GM23248 (cell line): ENCODE measurements around the gene ACTN1. TPM values are rescaled to one million over a fixed set of nuclear protein-coding genes. Genes with fewer than 3 reads are reported as not detected.

ENCODE experiments used
- DNase-seq: peaks from one replicate; pipeline ENCODE4 v3.0.0-alpha.2; 2015
- H2AFZ ChIP-seq: fragments of 200-600 bp; sonication (generic); 2 replicates; pipeline ENCODE4 v1.6.1; 2016; ENCODE audit warnings: antibody characterized with exemption
- H3F3A ChIP-seq: fragments of 200-600 bp; sonication (generic); 2 replicates; pipeline ENCODE4 v1.6.1; 2016; ENCODE audit warnings: mild to moderate bottlenecking, antibody characterized with exemption, mixed run types; ENCODE audit not compliant: insufficient read depth
- H3K27ac ChIP-seq: fragments of 200-600 bp; sonication (generic); 2 replicates; pipeline ENCODE4 v1.5.1; 2016; ENCODE audit warnings: mild to moderate bottlenecking
- H3K27me3 ChIP-seq: fragments of 200-600 bp; sonication (generic); replicated peaks from 2 replicates; pipeline ENCODE4 v1.6.1; 2016; ENCODE audit warnings: mild to moderate bottlenecking; ENCODE audit not compliant: insufficient read depth
- H3K36me3 ChIP-seq: fragments of 200-600 bp; sonication (generic); 2 replicates; pipeline ENCODE4 v1.6.1; 2016; ENCODE audit warnings: low read depth, mild to moderate bottlenecking
- H3K4me1 ChIP-seq: fragments of 200-600 bp; sonication (generic); 2 replicates; pipeline ENCODE4 v1.6.1; 2016; ENCODE audit warnings: mild to moderate bottlenecking; ENCODE audit not compliant: insufficient read depth
- H3K4me2 ChIP-seq: fragments of 200-600 bp; sonication (generic); one replicate; pipeline ENCODE4 v1.6.1; 2016; ENCODE audit warnings: mild to moderate bottlenecking; ENCODE audit not compliant: unreplicated experiment
- H3K4me3 ChIP-seq: fragments of 200-600 bp; sonication (generic); 2 replicates; pipeline ENCODE4 v1.5.1; 2016; ENCODE audit warnings: mild to moderate bottlenecking
- H3K79me2 ChIP-seq: fragments of 200-600 bp; sonication (generic); 2 replicates; pipeline ENCODE4 v1.6.1; 2016; ENCODE audit warnings: mild to moderate bottlenecking; ENCODE audit not compliant: insufficient read depth
- H3K9ac ChIP-seq: fragments of 200-600 bp; sonication (generic); 2 replicates; pipeline ENCODE4 v1.6.1; 2016; ENCODE audit warnings: mild to moderate bottlenecking
- H3K9me2 ChIP-seq: fragments of 200-600 bp; sonication (generic); 2 replicates; pipeline ENCODE4 v1.6.1; 2016; ENCODE audit warnings: mixed run types, mild to moderate bottlenecking, moderate library complexity; ENCODE audit not compliant: insufficient read depth
- H3K9me3 ChIP-seq: fragments of 200-600 bp; sonication (generic); one replicate; pipeline ENCODE4 v1.6.1; 2017; ENCODE audit warnings: low read depth
- H4K20me1 ChIP-seq: fragments of 200-600 bp; sonication (generic); 2 replicates; pipeline ENCODE4 v1.6.0; 2016; ENCODE audit not compliant: insufficient read depth
- EZH2 ChIP-seq: fragments of 200-600 bp; sonication (generic); IDR thresholded peaks from 2 replicates; pipeline ENCODE4 v1.6.1; 2018; ENCODE audit warnings: antibody characterized with exemption, mild to moderate bottlenecking; ENCODE audit not compliant: insufficient read depth, poor library complexity, severe bottlenecking
- EZH2phosphoT487 ChIP-seq: fragments of 200-600 bp; sonication (generic); IDR thresholded peaks from 2 replicates; pipeline ENCODE4 v1.6.1; 2018; ENCODE audit warnings: antibody characterized with exemption, moderate library complexity, mild to moderate bottlenecking, low read depth; ENCODE audit not compliant: insufficient read depth
- WGBS, 2 experiments: methylation state at CpG; one replicate each; pipeline ENCODE4 v1.1.6; 2015 to 2017; ENCODE audit warnings: low lambda C conversion rate in 2 of 2, low coverage in 1 of 2; ENCODE audit errors: missing lambda C conversion rate in 2 of 2; 5-methylcytosine and 5-hydroxymethylcytosine counted together
- in situ Hi-C: fragments of 300-500 bp; cut with MboI; formaldehyde crosslinking; loops from 2 replicates; pipeline ENCODE4 v1.15.0; 2020
- polyA plus RNA-seq: library from polyadenylated mRNA; unstranded; fragments of >200 nt; fragmentation: Nextera tagmentation; extraction: Ambion mirVana; gene quantifications from 2 replicates; pipeline ENCODE4 v1.2.1, GENCODE V29; 2016
- total RNA-seq: library from RNA; depleted of rRNA; stranded (reverse); fragments of >200 nt; shearing (Covaris generic); gene quantifications from 2 replicates; pipeline ENCODE4 v1.2.3, GENCODE V29; 2014

Gene ACTN1
- total and polyA plus RNA-seq, 2 experiments from 2014 or later, result 403 to 597 TPM

DNA sequence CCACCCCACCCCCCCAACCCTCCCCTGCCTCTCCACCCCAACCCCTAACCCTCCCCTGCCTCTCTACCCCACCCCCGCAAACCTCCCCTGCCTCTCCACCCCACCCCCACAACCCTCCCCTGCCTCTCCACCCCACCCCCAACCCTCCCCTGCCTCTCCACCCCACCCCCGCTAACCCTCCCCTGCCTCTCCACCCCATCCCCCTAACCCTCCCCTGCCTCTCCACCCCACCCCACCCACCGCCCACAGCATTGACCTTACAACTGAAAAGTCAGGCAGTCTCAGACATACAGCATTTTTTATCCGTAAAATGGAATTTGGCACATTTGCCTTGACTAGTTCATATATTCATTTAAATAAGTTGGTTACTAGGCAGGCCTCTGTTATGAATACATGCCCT, 38.6 kb upstream of the ACTN1 start:
- Histone ChIP-seq H3K4me2 (no peak overlapping the region), H3K27ac (no peak overlapping the region), H3F3A (peaks cover 2% of the 10 kb centered on the region; the same call in 1 of the 2 replicates), H3K4me3 (no peak overlapping the region), H3K36me3 (no peaks in the 10 kb centered on the region), H3K9ac (no peak overlapping the region), H4K20me1 (no peaks in the 10 kb centered on the region), H3K27me3 (no peaks in the 10 kb centered on the region), H3K79me2 (no peaks in the 10 kb centered on the region), H3K4me1 (peaks cover 9% of the 10 kb centered on the region; the same call in 1 of the 2 replicates), H2AFZ (no peak overlapping the region), H3K9me3 (no peaks in the 10 kb centered on the region), H3K9me2 (no peaks in the 10 kb centered on the region)
- DNase-seq, result no peak
- TF ChIP-seq EZH2phosphoT487 (no peak), EZH2 (no peak)
- in situ Hi-C loops, result no loop called here
- WGBS, 2 experiments, result 62 to 94% methylated on average over 1 to 4 of the region's 4 CpGs

DNA sequence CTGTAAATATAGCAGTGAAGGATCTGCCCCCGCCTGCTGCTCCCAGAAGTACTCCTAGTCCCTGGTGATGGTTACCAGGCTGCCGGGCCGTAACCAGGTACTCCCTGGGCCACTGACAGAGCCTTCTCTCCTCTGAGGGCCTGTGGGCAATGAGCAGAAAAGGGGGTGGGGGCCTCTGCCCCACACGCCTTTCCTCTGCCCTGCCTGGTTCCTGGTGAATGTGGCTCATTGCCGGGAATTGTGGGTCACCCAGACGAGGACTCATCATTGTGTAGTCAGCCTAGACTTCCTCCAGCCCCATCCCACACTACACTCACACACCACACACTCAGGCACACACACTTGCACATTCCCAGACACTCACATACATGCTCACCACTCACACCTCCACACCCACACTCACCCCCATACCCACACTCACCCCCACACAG, 35.7 kb upstream of the ACTN1 start:
- WGBS, 2 experiments, result 73 to 85% methylated on average over 4 to 6 of the region's 6 CpGs
- Histone ChIP-seq H3K36me3 (no peaks in the 10 kb centered on the region), H3K4me2 (no peak overlapping the region), H4K20me1 (no peaks in the 10 kb centered on the region), H3K4me1 (peaks cover 9% of the 10 kb centered on the region; the same call in 1 of the 2 replicates), H3K27me3 (no peaks in the 10 kb centered on the region), H3K9me3 (no peaks in the 10 kb centered on the region), H2AFZ (0 out of 2 replicates have a peak overlapping the region, but pooled peaks have one; percentile 3), H3K79me2 (no peaks in the 10 kb centered on the region), H3F3A (peaks cover 8% of the 10 kb centered on the region; the same call in 1 of the 2 replicates), H3K4me3 (no peak overlapping the region), H3K9me2 (no peaks in the 10 kb centered on the region), H3K27ac (no peak overlapping the region), H3K9ac (no peak overlapping the region)
- in situ Hi-C loops, result no loop called here
- TF ChIP-seq EZH2phosphoT487, result no peak
- TF ChIP-seq EZH2, result no peak
- DNase-seq, result peak; percentile 57

DNA sequence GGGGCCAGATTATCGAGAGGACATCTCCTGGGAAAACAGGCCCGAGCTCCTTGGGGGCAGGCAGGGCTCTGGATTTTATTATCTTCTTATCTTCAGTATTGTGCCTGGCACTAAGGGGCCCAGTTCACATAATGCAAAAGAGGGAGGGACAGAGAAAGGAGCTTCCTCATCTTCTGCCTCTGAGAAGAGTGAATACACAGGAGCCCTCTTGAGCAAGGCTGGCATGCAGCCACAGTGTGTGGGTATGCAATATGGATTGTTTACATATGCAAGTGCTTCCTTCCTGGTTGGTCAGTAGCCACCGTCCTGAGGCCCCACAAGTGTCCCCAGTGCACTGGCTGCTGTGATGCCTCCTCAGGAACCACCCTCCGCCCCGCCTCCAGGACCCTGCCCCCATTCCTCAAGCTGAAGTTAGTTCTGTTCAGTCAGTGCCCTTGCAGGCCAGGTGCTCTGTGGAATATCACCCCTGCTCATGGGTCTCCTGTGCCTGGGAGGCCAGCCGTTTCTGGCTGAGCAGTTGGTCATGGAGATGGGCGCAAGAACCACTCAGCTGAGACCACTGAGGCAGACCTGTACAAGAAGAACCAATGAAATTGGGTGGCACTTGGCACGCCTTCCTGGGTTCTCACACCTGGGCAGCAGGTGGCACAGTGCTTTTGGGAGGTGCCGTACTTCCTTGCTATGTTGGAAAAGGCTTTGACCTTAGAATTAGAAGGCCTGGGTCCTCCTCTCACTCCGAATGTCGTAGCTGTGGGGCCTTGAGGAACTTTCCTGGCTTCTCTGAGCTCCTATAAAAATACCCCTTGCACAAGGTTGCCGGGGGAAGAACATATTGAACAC, 35.1 kb upstream of the ACTN1 start:
- 85 to 87% methylated on average over 12 of the region's 12 CpGs for whole genome bisulfite sequencing, 2 experiments
- no peaks in the 10 kb centered on the region for H3K36me3 ChIP-seq
- no peak overlapping the region for H3K4me2 ChIP-seq
- H3K4me1 ChIP-seq, result peaks cover 9% of the 10 kb centered on the region; the same call in 1 of the 2 replicates
- H3K27me3 ChIP-seq, result no peaks in the 10 kb centered on the region
- no peaks in the 10 kb centered on the region for H3K9me2 ChIP-seq
- in situ Hi-C loops, result no loop called here
- no peak overlapping the region for H3K9ac ChIP-seq
- H3K79me2 ChIP-seq, result no peaks in the 10 kb centered on the region
- H3K27ac ChIP-seq, result no peak overlapping the region
- H4K20me1 ChIP-seq, result no peaks in the 10 kb centered on the region
- peak; percentile 60 for DNase-seq
- TF ChIP-seq EZH2phosphoT487 (no peak), EZH2 (no peak)
- H3K9me3 ChIP-seq, result no peaks in the 10 kb centered on the region
- H3F3A ChIP-seq, result peaks cover 8% of the 10 kb centered on the region; the same call in 1 of the 2 replicates
- H3K4me3 ChIP-seq, result no peak overlapping the region
- H2AFZ ChIP-seq, result no peak overlapping the region

- peak; percentile 53 for DNase-seq
- H3K9me2 ChIP-seq, result no peaks in the 10 kb centered on the region
- H3K36me3 ChIP-seq, result no peaks in the 10 kb centered on the region
- 0 out of 2 replicates have a peak overlapping the region, but pooled peaks have one; percentile 38 for H3K27ac ChIP-seq
- peaks cover 8% of the 10 kb centered on the region; the same call in 1 of the 2 replicates for H3F3A ChIP-seq
- no peaks in the 10 kb centered on the region for H3K27me3 ChIP-seq
- TF ChIP-seq EZH2 (no peak), EZH2phosphoT487 (no peak)
- no peak overlapping the region for H3K9ac ChIP-seq
- H3K4me3 ChIP-seq, result no peak overlapping the region
- in situ Hi-C loops, result no loop called here
- 61 to 65% methylated on average over 5 of the region's 5 CpGs for WGBS, 2 experiments
- H4K20me1 ChIP-seq, result no peaks in the 10 kb centered on the region
- no peaks in the 10 kb centered on the region for H3K9me3 ChIP-seq
- H3K4me2 ChIP-seq, result no peak overlapping the region
- peaks cover 9% of the 10 kb centered on the region; the same call in 1 of the 2 replicates for H3K4me1 ChIP-seq
- H2AFZ ChIP-seq, result no peak overlapping the region
- no peaks in the 10 kb centered on the region for H3K79me2 ChIP-seq
These were observed 33.3 kb upstream of the ACTN1 start for GRCh38 chr14:69012256-69012953.
